ENCODE data around the gene NRCAM. TPM values are rescaled to one million over a fixed set of nuclear protein-coding genes. Genes with fewer than 3 reads are reported as not detected.

The NRCAM gene
- total RNA-seq, 1 donor from 2014 or later = 33.2 TPM

GRCh38 chr7:108375668-108376067, 80.6 kb downstream of the NRCAM start:
- Mint-ChIP-seq H3K27ac (ENCODE audit: unreplicated experiment) (no peak overlapping the region), H3K27me3 (ENCODE audit: low read depth) (no peaks in the 10 kb centered on the region), H3K36me3 (ENCODE audit: low read depth) (peaks cover 7% of the 10 kb centered on the region), H3K4me1 (peaks cover 11% of the 10 kb centered on the region), H3K4me3 (no peak overlapping the region), H3K9me3 (peaks cover 4% of the 10 kb centered on the region)
- no peak for TF ChIP-seq CTCF (conservative IDR thresholded peaks at IDR 0.05)
- DNase-seq (ENCODE audit: low read depth, low spot score) = no peak

GRCh38 chr7:108374899-108375298, 81.3 kb downstream of the NRCAM start:
- Mint-ChIP-seq H3K27me3 (ENCODE audit: low read depth) (no peaks in the 10 kb centered on the region), H3K36me3 (ENCODE audit: low read depth) (peaks cover 7% of the 10 kb centered on the region), H3K27ac (ENCODE audit: unreplicated experiment) (no peak overlapping the region), H3K4me3 (no peak overlapping the region), H3K9me3 (peaks cover 4% of the 10 kb centered on the region), H3K4me1 (peaks cover 12% of the 10 kb centered on the region)
- no peak for TF ChIP-seq CTCF (conservative IDR thresholded peaks at IDR 0.05)
- DNase-seq (ENCODE audit: low read depth, low spot score) = no peak

- Mint-ChIP-seq H3K4me1 (peaks cover 26% of the 10 kb centered on the region), H3K4me3 (no peak overlapping the region), H3K27me3 (ENCODE audit: low read depth) (no peaks in the 10 kb centered on the region), H3K9me3 (peaks cover 4% of the 10 kb centered on the region), H3K27ac (ENCODE audit: unreplicated experiment) (no peak overlapping the region), H3K36me3 (ENCODE audit: low read depth) (peaks cover 7% of the 10 kb centered on the region)
- TF ChIP-seq CTCF (conservative IDR thresholded peaks at IDR 0.05) = no peak
- DNase-seq (ENCODE audit: low read depth, low spot score) = no peak
Measured at GRCh38 chr7:108372618-108373017, 83.6 kb downstream of the NRCAM start.

GRCh38 chr7:108370616-108371015, 85.6 kb downstream of the NRCAM start:
- Mint-ChIP-seq H3K27me3 (ENCODE audit: low read depth) (no peaks in the 10 kb centered on the region), H3K27ac (ENCODE audit: unreplicated experiment) (no peak overlapping the region), H3K9me3 (peaks cover 4% of the 10 kb centered on the region), H3K4me3 (no peak overlapping the region), H3K36me3 (ENCODE audit: low read depth) (peaks cover 7% of the 10 kb centered on the region), H3K4me1 (peaks cover 26% of the 10 kb centered on the region)
- TF ChIP-seq CTCF (conservative IDR thresholded peaks at IDR 0.05) = no peak
- no peak for DNase-seq (ENCODE audit: low read depth, low spot score)

- no peak for TF ChIP-seq CTCF (conservative IDR thresholded peaks at IDR 0.05)
- H3K4me3 Mint-ChIP-seq = no peak overlapping the region
- H3K9me3 Mint-ChIP-seq = peaks cover 4% of the 10 kb centered on the region
- DNase-seq (ENCODE audit: low read depth, low spot score) = no peak
- peak overlapping the region; percentile 21 for H3K27ac Mint-ChIP-seq (ENCODE audit: unreplicated experiment)
- peaks cover 10% of the 10 kb centered on the region for H3K36me3 Mint-ChIP-seq (ENCODE audit: low read depth)
- no peaks in the 10 kb centered on the region for H3K27me3 Mint-ChIP-seq (ENCODE audit: low read depth)
- peaks cover 26% of the 10 kb centered on the region for H3K4me1 Mint-ChIP-seq
Measured at GRCh38 chr7:108368466-108368865, 87.8 kb downstream of the NRCAM start.

- H3K27ac Mint-ChIP-seq (ENCODE audit: unreplicated experiment) = no peak overlapping the region
- peaks cover 10% of the 10 kb centered on the region for H3K36me3 Mint-ChIP-seq (ENCODE audit: low read depth)
- peaks cover 26% of the 10 kb centered on the region for H3K4me1 Mint-ChIP-seq
- no peak for TF ChIP-seq CTCF (conservative IDR thresholded peaks at IDR 0.05)
- H3K4me3 Mint-ChIP-seq = no peak overlapping the region
- H3K27me3 Mint-ChIP-seq (ENCODE audit: low read depth) = no peaks in the 10 kb centered on the region
- peaks cover 4% of the 10 kb centered on the region for H3K9me3 Mint-ChIP-seq
- no peak for DNase-seq (ENCODE audit: low read depth, low spot score)
Measured at GRCh38 chr7:108367946-108368345, 88.3 kb downstream of the NRCAM start.
